Measurements from ENCODE around the gene ZNF256. TPM values are rescaled to one million over a fixed set of nuclear protein-coding genes. Genes with fewer than 3 reads are reported as not detected.
A peak's percentile ranks its signal among the peaks of the same experiment; 100 is the strongest.

ZNF256 gene
- total and polyA plus RNA-seq, 10 of the 15 experiments (the other 5 are each of a cell fraction or from before 2014, with no cell fraction given), result 1.0 to 7.5 (median 4.3) TPM

DNA sequence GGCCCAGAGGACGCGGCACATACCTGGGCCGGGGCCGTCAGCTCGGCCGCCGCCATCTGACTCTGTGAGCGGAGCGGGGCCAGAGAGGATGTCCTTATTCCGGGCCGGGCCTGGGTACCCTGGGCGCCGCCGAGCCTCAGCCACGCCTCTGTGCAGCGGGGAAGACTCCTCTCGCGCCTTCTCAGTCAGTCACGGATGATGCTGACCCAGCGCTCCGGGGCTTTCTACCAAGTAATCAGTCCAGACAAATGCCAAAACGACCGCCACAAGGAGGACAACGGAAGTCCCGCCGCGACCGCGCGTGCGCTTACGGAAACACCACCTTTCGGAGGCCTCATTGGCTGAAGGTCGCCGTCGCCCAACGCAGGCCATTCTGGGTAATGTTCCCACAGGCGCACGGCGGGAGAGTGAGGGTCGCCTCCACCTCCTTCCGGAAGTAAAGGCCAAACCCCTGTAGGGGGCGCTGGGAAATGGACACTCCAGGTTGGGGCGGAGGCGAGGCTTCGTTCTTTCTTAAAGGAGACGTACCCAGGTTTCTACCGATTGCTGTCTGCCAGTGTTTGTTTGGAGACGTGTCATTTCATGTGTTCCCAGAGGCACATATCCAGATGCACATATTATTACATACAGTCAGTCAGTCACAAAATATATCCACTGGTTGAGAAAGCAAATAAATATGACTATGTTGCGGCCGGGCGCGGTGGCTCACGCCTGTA, at the start of gene ZNF256 (continued):
- no peak for TF ChIP-seq TCF3 (IDR thresholded peaks at IDR 0.05; ENCODE audit: borderline replicate concordance, insufficient read depth, low read depth, low read length)
- peak; percentile 67 for TF ChIP-seq POLR2AphosphoS5 (IDR thresholded peaks at IDR 0.05; ENCODE audit: low read length)
- TF ChIP-seq ZNF24 (IDR thresholded peaks at IDR 0.05), result no peak
- TF ChIP-seq BACH1 (IDR thresholded peaks at IDR 0.05; ENCODE audit: borderline replicate concordance), result no peak
- TF ChIP-seq WRNIP1 (IDR thresholded peaks at IDR 0.05; ENCODE audit: borderline replicate concordance, low read depth, low read length), result no peak
- TF ChIP-seq SMC3 (IDR thresholded peaks at IDR 0.05; ENCODE audit: borderline replicate concordance, low read length), result no peak
- no peak for TF ChIP-seq ZNF687 (IDR thresholded peaks at IDR 0.05)
- no peak for TF ChIP-seq NR2F1 (conservative IDR thresholded peaks at IDR 0.05)
- TF ChIP-seq, protein P1, sequence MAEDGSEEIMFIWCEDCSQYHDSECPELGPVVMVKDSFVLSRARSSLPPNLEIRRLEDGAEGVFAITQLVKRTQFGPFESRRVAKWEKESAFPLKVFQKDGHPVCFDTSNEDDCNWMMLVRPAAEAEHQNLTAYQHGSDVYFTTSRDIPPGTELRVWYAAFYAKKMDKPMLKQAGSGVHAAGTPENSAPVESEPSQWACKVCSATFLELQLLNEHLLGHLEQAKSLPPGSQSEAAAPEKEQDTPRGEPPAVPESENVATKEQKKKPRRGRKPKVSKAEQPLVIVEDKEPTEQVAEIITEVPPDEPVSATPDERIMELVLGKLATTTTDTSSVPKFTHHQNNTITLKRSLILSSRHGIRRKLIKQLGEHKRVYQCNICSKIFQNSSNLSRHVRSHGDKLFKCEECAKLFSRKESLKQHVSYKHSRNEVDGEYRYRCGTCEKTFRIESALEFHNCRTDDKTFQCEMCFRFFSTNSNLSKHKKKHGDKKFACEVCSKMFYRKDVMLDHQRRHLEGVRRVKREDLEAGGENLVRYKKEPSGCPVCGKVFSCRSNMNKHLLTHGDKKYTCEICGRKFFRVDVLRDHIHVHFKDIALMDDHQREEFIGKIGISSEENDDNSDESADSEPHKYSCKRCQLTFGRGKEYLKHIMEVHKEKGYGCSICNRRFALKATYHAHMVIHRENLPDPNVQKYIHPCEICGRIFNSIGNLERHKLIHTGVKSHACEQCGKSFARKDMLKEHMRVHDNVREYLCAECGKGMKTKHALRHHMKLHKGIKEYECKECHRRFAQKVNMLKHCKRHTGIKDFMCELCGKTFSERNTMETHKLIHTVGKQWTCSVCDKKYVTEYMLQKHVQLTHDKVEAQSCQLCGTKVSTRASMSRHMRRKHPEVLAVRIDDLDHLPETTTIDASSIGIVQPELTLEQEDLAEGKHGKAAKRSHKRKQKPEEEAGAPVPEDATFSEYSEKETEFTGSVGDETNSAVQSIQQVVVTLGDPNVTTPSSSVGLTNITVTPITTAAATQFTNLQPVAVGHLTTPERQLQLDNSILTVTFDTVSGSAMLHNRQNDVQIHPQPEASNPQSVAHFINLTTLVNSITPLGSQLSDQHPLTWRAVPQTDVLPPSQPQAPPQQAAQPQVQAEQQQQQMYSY (CRISPR knock-in tag; IDR thresholded peaks at IDR 0.05), result no peak
- no peak for TF ChIP-seq HDAC2 (IDR thresholded peaks at IDR 0.05)
- no peak for TF ChIP-seq JUNB (IDR thresholded peaks at IDR 0.05)
- TF ChIP-seq SP1 (IDR thresholded peaks at IDR 0.05; ENCODE audit: low read depth, low read length), result peak; percentile 54
- no peak for TF ChIP-seq RFX5 (IDR thresholded peaks at IDR 0.05; ENCODE audit: low read depth, low read length)
- no peak for TF ChIP-seq ESRRA (IDR thresholded peaks at IDR 0.05; ENCODE audit: low read length)
- TF ChIP-seq CREB1 (IDR thresholded peaks at IDR 0.05; ENCODE audit: low read depth), result peak; percentile 62; the same call in 1 of the 2 replicates
- peak; percentile 60 to 65; a peak in 2 of 4 replicates for TF ChIP-seq BHLHE40 (IDR thresholded peaks at IDR 0.05; ENCODE audit: borderline replicate concordance in 1 of 2, low read depth in 2 of 2, low read length in 1 of 2)
- TF ChIP-seq BMI1 (IDR thresholded peaks at IDR 0.05; ENCODE audit: borderline replicate concordance), result no peak
- TF ChIP-seq, protein P2, sequence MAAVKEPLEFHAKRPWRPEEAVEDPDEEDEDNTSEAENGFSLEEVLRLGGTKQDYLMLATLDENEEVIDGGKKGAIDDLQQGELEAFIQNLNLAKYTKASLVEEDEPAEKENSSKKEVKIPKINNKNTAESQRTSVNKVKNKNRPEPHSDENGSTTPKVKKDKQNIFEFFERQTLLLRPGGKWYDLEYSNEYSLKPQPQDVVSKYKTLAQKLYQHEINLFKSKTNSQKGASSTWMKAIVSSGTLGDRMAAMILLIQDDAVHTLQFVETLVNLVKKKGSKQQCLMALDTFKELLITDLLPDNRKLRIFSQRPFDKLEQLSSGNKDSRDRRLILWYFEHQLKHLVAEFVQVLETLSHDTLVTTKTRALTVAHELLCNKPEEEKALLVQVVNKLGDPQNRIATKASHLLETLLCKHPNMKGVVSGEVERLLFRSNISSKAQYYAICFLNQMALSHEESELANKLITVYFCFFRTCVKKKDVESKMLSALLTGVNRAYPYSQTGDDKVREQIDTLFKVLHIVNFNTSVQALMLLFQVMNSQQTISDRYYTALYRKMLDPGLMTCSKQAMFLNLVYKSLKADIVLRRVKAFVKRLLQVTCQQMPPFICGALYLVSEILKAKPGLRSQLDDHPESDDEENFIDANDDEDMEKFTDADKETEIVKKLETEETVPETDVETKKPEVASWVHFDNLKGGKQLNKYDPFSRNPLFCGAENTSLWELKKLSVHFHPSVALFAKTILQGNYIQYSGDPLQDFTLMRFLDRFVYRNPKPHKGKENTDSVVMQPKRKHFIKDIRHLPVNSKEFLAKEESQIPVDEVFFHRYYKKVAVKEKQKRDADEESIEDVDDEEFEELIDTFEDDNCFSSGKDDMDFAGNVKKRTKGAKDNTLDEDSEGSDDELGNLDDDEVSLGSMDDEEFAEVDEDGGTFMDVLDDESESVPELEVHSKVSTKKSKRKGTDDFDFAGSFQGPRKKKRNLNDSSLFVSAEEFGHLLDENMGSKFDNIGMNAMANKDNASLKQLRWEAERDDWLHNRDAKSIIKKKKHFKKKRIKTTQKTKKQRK (IDR thresholded peaks at IDR 0.05; ENCODE audit: low read depth, low read length), result no peak
- no peak for TF ChIP-seq TCF12 (IDR thresholded peaks at IDR 0.05; ENCODE audit: low read depth, low read length)
- no peak for TF ChIP-seq NRF1 (conservative IDR thresholded peaks at IDR 0.05; ENCODE audit: low read depth, low read length)
- TF ChIP-seq ZNF274 (IDR thresholded peaks at IDR 0.05; ENCODE audit: insufficient read depth, insufficient read length), result no peak
